ENCODE data around the gene HIVEP3.

- TF ChIP-seq CTCF (IDR thresholded peaks at IDR 0.05; ENCODE audit: low read length) (no peak), EZH2 (IDR thresholded peaks at IDR 0.05; ENCODE audit: borderline replicate concordance, low read length) (no peak)
These were observed 235.7 kb downstream of the HIVEP3 start for GRCh38 chr1:41682845-41683625.

Measured in OCI-LY1 (cell line).